NCI-H82 (cell line): ENCODE measurements around the gene ARMC8.
A peak's percentile ranks its signal among the peaks of the same experiment; 100 is the strongest.
"Not testable (repeated sequence)": the region's sequence is repeated elsewhere in the genome, so short reads cannot be mapped to it uniquely, and the experiment has no call there.

Experiments
- DNase-seq: peaks from one replicate; lab custom pipeline; 2025; lab: John Stamatoyannopoulos, UW

ARMC8 gene, protein sequence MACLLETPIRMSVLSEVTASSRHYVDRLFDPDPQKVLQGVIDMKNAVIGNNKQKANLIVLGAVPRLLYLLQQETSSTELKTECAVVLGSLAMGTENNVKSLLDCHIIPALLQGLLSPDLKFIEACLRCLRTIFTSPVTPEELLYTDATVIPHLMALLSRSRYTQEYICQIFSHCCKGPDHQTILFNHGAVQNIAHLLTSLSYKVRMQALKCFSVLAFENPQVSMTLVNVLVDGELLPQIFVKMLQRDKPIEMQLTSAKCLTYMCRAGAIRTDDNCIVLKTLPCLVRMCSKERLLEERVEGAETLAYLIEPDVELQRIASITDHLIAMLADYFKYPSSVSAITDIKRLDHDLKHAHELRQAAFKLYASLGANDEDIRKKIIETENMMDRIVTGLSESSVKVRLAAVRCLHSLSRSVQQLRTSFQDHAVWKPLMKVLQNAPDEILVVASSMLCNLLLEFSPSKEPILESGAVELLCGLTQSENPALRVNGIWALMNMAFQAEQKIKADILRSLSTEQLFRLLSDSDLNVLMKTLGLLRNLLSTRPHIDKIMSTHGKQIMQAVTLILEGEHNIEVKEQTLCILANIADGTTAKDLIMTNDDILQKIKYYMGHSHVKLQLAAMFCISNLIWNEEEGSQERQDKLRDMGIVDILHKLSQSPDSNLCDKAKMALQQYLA

DNA sequence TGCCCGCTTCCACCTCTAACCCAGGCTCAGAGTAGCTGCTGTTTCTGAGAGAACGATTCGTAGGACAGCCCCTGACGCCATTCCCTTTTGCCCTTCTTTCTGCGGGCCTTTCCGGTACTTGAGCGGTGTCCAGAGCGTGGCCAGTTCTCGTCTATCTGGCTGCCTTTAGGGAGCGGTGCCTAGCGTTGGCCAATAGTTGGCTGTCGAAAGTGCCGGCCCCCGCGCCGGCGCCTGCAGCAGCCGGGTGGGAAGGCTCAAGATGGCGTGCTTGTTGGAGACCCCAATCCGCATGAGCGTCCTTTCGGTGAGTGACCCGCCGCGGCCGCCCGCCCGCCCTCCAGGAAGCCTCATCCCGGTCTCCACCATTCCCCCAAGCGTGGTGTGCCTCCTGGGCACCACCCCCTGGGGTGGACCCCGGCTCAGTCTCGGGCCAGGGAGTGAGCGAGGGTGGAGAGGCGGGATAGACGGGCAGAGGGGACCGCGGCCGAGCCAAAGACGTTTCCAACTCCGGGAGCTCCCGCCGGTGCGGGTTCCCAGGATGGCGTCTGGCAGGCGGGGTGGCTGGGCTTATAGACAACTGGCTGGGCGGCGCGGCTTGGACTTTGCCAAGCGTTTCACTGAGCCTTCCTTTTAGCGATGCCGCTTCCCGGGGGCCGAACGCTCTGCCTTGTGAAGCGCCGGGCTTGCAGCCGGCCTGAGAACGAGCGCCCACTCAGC lies at the start of gene ARMC8:
Gene ARMC8 (plus strand): TSS at position 6 of the 717 bp plus-strand sequence. CDS start 254 bp downstream, at position 260.
- DNase-seq = peak; percentile 78

GRCh38 chr3:138137861-138138260 lies 49.2 kb upstream of the ARMC8 start:
- DNase-seq = no peak

DNA sequence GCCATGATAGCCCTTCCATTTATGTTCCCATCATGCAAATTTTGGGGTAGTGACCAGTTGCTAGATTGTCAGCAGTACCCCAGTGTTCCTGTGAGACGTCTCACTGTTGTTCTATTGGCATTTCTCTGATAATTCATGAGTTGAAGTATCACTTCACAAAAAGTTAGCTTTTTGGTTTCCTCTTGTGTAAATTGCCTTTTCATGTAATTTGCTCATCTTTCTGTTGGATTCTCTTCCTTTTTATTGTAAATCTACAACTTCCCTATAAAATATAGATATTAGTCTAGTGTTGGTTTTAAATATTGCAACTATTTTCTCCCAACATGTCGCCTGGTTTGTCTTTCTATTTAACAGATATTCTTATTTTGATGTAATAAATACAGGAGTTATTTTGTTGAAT lies 47.4 kb upstream of the ARMC8 start:
- DNase-seq = no peak

GRCh38 chr3:138140940-138141339 lies 46.2 kb upstream of the ARMC8 start:
- no peak for DNase-seq

- not testable (repeated sequence) for DNase-seq
Measured at GRCh38 chr3:138142181-138142580, 44.9 kb upstream of the ARMC8 start.

GRCh38 chr3:138148503-138148902 lies 38.6 kb upstream of the ARMC8 start:
- DNase-seq = peak; percentile 95

GRCh38 chr3:138154534-138154933 lies 32.6 kb upstream of the ARMC8 start:
- no peak for DNase-seq

- DNase-seq = no peak
Measured at GRCh38 chr3:138157743-138158142, 29.4 kb upstream of the ARMC8 start.

DNA sequence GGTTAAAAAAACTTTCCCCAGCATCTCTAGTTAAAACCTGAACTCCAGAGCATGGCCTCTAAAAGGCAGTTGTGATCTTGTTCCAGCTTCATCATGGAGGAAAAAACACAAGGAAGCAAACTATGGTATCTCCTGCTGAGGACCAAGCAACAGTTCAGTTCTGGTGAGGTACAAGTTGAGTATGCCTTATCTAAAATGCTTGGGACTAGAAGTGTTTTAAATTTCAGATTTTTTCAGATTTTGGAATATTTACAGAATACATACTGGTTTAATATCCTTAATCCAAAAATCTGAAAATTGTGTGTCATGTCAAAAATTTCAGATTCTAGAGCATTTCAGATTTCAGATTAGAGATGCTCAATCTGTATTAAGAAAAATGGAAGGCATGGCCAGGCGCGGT lies 22.0 kb upstream of the ARMC8 start:
- no peak for DNase-seq

GRCh38 chr3:138172625-138173024 lies 14.5 kb upstream of the ARMC8 start:
- no peak for DNase-seq

GRCh38 chr3:138173769-138174420 lies 13.2 kb upstream of the ARMC8 start:
- DNase-seq = peak; percentile 56

DNA sequence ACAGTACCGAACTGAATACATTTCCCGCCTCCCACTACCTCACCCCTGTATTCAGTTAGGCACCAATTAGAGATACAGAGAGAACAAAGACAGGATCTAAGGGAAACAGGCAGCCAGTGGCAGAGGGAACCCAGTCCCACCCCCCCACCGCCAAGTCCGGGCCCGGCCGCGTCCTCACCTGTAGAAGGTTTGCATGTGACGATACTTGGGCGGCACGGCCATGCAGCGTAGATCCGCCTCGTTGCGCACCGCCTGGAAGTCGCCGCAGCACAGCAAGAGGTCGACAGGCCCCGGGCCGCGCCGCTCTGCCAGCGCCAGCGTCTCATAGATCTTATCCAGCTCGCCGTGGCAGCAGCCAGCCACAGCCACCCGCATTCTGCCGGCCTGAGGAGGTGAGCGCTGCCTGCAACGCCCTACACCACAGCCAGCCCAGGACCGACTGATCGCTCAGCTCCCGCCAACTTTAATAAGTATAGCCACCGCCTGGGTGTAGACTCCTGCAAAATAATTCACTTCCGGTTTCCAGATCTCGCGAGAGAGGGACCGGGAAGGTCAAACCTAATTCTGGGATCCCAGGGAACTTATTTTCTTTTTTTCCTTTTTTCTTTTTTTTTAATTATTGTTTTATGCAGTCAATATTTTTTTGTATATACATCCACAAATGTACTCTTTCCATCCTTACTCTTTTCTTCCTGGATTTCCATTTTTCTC lies 12.5 kb upstream of the ARMC8 start, which contains the start of gene DBR1:
Gene DBR1 (minus strand): TSS at position 501 of the 711 bp plus-strand sequence. CDS start 126 bp downstream, at position 375.
- DNase-seq = peak; percentile 95

DNA sequence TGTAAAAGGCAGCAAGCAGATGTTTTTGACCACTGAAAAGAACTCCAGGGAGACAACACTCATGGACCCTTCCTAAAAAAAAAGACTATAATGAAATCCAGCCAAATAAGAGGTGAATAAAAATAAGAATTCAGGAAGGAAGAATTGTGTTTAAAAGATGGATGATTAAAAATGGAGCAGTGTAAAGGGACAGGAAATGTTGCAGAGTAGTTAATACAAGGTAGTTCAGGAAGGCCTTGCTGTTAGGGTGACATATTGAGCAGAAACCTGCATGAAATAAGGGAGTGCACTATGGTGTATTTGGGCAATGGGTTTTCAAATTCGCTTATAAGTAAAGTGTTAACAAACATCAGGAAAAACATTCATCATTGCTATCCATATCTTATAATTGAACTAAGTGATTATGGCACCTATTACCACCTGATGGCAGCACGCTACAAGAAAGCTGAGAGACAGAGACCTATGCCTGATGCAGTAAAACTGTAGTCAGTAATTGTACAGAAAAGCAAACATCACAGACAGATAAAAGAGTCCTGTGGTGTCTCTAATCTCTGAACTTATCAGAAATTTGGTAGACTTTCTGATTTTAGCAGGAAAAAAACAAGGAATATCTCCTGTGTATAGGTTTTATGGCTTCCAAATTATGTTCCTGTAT lies 6.6 kb upstream of the ARMC8 start:
- DNase-seq = peak; percentile 68

- peak; percentile 19 for DNase-seq
Measured at GRCh38 chr3:138184994-138185393, 2.1 kb upstream of the ARMC8 start.

DNA sequence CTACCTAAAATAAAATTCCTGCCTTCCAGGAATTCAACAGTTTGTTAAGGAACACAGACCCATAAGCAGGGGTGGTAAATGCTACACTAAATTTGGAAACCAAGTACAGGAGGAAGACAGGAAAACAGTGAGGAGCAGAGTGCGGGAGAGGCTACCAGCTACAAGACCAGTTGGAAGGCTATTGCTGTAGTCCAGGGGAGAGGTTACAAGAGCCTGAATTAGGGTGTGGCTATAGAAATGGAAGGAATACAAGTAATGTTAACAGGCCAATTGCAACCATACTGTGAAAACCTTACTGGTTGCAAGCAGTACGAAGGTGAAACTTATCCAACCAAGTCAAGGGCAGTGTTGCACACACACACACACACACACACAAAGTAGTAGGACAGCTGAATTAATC lies 880 bp upstream of the ARMC8 start:
- DNase-seq = peak; percentile 24

DNA sequence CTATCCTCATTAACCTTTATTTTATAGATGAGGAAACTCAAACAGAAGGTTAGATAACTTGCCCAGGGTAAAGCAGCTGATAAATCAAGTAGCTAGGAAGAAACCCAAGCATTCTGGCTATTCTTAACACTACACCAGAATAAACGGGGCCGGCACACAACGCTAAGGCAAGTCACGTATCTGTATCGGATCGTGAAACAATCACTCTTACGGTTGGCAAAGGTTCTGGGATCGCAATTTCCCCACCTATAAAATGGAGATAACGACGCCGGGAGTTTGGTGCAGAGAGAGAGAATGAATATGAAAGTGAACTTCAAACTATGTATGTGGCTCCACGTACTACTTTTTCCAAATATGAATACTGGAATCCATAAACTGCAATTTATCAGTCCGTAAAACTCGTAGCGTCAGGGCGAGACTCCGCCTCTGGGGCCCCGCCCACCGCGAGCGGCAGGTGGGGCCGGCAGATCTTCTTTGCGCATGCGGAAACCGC lies 252 bp upstream of the ARMC8 start:
- DNase-seq = peak; percentile 95

- peak; percentile 78 for DNase-seq
Measured at GRCh38 chr3:138188013-138188730, 1.1 kb downstream of the ARMC8 start.

DNA sequence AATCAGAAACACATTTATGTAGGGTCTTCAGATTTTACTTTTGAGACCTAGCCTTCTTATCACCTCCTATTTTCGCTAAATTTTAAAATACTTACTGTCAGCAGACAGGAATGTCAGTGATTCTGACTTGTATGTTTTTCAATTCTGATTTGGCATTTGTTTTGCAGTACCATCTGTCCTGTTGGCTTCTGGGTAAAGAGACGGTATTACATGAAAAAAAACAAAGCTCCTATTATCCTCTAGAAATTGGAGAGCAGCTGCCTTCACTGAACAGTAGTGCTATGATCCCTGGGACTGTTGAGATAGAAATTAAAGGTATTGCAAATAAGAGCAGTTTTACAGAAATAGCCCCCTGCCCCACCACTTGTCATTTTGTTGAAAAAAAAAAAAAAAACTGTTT lies 8.4 kb downstream of the ARMC8 start:
- DNase-seq = peak; percentile 72

DNA sequence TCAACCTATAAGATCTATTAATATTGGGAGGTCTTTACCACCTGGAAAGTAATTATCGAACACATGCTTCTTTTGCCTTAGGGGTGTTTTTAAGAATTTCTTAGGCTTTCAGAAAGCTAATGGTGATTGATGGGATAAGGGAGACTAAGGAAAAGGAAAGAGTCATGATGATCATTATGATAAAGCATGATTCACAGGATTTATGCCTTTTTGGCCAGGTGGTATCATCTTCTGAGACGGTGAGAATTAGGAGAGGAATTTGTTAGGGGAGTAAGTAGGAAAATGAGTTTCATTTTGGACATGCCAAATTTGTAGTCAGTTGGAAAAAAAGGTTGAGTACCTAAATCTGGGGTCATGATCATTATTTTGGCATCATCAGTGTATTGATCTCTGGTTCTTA lies 8.9 kb downstream of the ARMC8 start:
- DNase-seq = no peak

- no peak for DNase-seq
Measured at GRCh38 chr3:138197058-138197457, 10.0 kb downstream of the ARMC8 start.
